H9 (cell line): ENCODE results near the gene A2ML1. TPM values are rescaled to one million over a fixed set of nuclear protein-coding genes. Genes with fewer than 3 reads are reported as not detected.

Source experiments
- DNase-seq: peaks from one replicate; pipeline ENCODE4 v3.0.0-alpha.2; 2017
- H2AFZ ChIP-seq: one replicate; pipeline ENCODE4 v1.6.1; 2013; ENCODE audit warnings: mild to moderate bottlenecking, low read length, control low read depth, moderate library complexity
- H2AK5ac ChIP-seq: 2 replicates; pipeline ENCODE4 v1.6.1; 2013; ENCODE audit warnings: low read length, control low read depth, mixed read lengths; ENCODE audit not compliant: insufficient read length
- H2BK120ac ChIP-seq: one replicate; pipeline ENCODE4 v1.6.1; 2013; ENCODE audit warnings: low read depth, mild to moderate bottlenecking, low read length, control low read depth, inconsistent platforms; ENCODE audit not compliant: poor library complexity, severe bottlenecking
- H2BK12ac ChIP-seq: 2 replicates; pipeline ENCODE4 v1.6.1; 2013; ENCODE audit warnings: low read length, control low read depth, mixed read lengths, low read depth; ENCODE audit not compliant: insufficient read length
- H2BK15ac ChIP-seq: 2 replicates; pipeline ENCODE4 v1.6.1; 2013; ENCODE audit warnings: low read depth, low read length, control low read depth
- H2BK20ac ChIP-seq: one replicate; pipeline ENCODE4 v1.6.1; 2013; ENCODE audit warnings: low read depth, mild to moderate bottlenecking, low read length, control low read depth, inconsistent platforms; ENCODE audit not compliant: poor library complexity, severe bottlenecking
- H2BK5ac ChIP-seq: 2 replicates; pipeline ENCODE4 v1.6.1; 2013; ENCODE audit warnings: low read length, control low read depth, mixed read lengths; ENCODE audit not compliant: insufficient read length
- H3K14ac ChIP-seq: 2 replicates; pipeline ENCODE4 v1.6.1; 2013; ENCODE audit warnings: low read length, control low read depth; ENCODE audit not compliant: insufficient read depth
- H3K18ac ChIP-seq: 2 replicates; pipeline ENCODE4 v1.6.1; 2013; ENCODE audit warnings: low read depth, mild to moderate bottlenecking, mixed read lengths, low read length, control low read depth; ENCODE audit not compliant: insufficient read length
- H3K23ac ChIP-seq: 2 replicates; pipeline ENCODE4 v1.6.1; 2013; ENCODE audit warnings: low read length, control low read depth, mixed read lengths, low read depth; ENCODE audit not compliant: insufficient read length
- H3K23me2 ChIP-seq: 2 replicates; pipeline ENCODE4 v1.6.1; 2013; ENCODE audit warnings: low read depth, mild to moderate bottlenecking, mixed read lengths, low read length, control low read depth; ENCODE audit not compliant: insufficient read length, poor library complexity, severe bottlenecking
- H3K27ac ChIP-seq: 2 replicates; pipeline ENCODE4 v1.5.1; 2013; ENCODE audit warnings: low read length, control low read depth, mixed read lengths, low read depth; ENCODE audit not compliant: insufficient read length
- H3K27me3 ChIP-seq: 2 replicates; pipeline ENCODE4 v1.6.1; 2013; ENCODE audit warnings: low read length, control low read depth, inconsistent platforms; ENCODE audit not compliant: insufficient read depth
- H3K4ac ChIP-seq: 2 replicates; pipeline ENCODE4 v1.6.1; 2013; ENCODE audit warnings: low read depth, mild to moderate bottlenecking, control low read depth, inconsistent platforms, low read length, moderate library complexity
- H3K4me1 ChIP-seq: 2 replicates; pipeline ENCODE4 v1.6.1; 2013; ENCODE audit warnings: low read length, control low read depth, inconsistent platforms; ENCODE audit not compliant: insufficient read depth
- H3K4me2 ChIP-seq: 2 replicates; pipeline ENCODE4 v1.6.1; 2013; ENCODE audit warnings: low read length, control low read depth, mixed read lengths; ENCODE audit not compliant: insufficient read length, insufficient read depth
- H3K56ac ChIP-seq: 2 replicates; pipeline ENCODE4 v1.6.1; 2013; ENCODE audit warnings: low read depth, mild to moderate bottlenecking, mixed read lengths, low read length, control low read depth; ENCODE audit not compliant: insufficient read length
- H3K79me1 ChIP-seq: 2 replicates; pipeline ENCODE4 v1.6.1; 2013; ENCODE audit warnings: low read depth, mild to moderate bottlenecking, moderate library complexity, low read length, control low read depth, inconsistent platforms; ENCODE audit not compliant: insufficient read depth, poor library complexity, severe bottlenecking
- H3K79me2 ChIP-seq: 2 replicates; pipeline ENCODE4 v1.6.1; 2013; ENCODE audit warnings: low read length, control low read depth, inconsistent platforms; ENCODE audit not compliant: insufficient read depth
- H3K9ac ChIP-seq: 2 replicates; pipeline ENCODE4 v1.6.1; 2013; ENCODE audit warnings: low read length, control low read depth, mixed read lengths; ENCODE audit not compliant: insufficient read length; ENCODE audit errors: extremely low read depth
- H3K9me3 ChIP-seq: one replicate; pipeline ENCODE4 v1.6.1; 2013; ENCODE audit warnings: low read depth, low read length, inconsistent platforms; ENCODE audit not compliant: control insufficient read depth
- H3T11ph ChIP-seq: one replicate; pipeline ENCODE4 v1.6.1; 2013; ENCODE audit warnings: mild to moderate bottlenecking, low read length, control low read depth, inconsistent platforms
- H4K20me1 ChIP-seq: one replicate; pipeline ENCODE4 v1.6.1; 2013; ENCODE audit not compliant: control insufficient read depth, insufficient read length, insufficient read depth
- H4K5ac ChIP-seq: 2 replicates; pipeline ENCODE4 v1.6.1; 2013; ENCODE audit warnings: low read depth, mild to moderate bottlenecking, mixed read lengths, low read length, control low read depth; ENCODE audit not compliant: insufficient read length
- H4K8ac ChIP-seq: replicated peaks from 2 replicates; pipeline ENCODE4 v1.6.1; 2013; ENCODE audit warnings: low read length, control low read depth, mixed read lengths, low read depth; ENCODE audit not compliant: insufficient read length
- H4K91ac ChIP-seq: 2 replicates; pipeline ENCODE4 v1.6.1; 2013; ENCODE audit warnings: low read depth, mild to moderate bottlenecking, moderate library complexity, mixed read lengths, low read length, control low read depth; ENCODE audit not compliant: insufficient read length
- H3K27ac Mint-ChIP-seq, 3 experiments: 2 replicates in 2 of 3; 3 replicates in 1 of 3; pipeline ENCODE4 v1.8.0; 2020 to 2021; ENCODE audit warnings: mixed read lengths in 3 of 3, mild to moderate bottlenecking in 1 of 3, moderate library complexity in 1 of 3
- H3K27me3 Mint-ChIP-seq: 2 replicates; pipeline ENCODE4 v1.8.0; 2021; ENCODE audit warnings: low read depth, mild to moderate bottlenecking, moderate library complexity, mixed read lengths
- H3K36me3 Mint-ChIP-seq, 3 experiments: 2 replicates in 2 of 3; 3 replicates in 1 of 3; pipeline ENCODE4 v1.8.0; 2020 to 2021; ENCODE audit warnings: low read depth in 3 of 3, mixed read lengths in 3 of 3; ENCODE audit not compliant: insufficient read depth in 1 of 3
- H3K4me1 Mint-ChIP-seq, 2 experiments: 2 replicates each; pipeline ENCODE4 v1.8.0; 2020; ENCODE audit warnings: mixed read lengths in 2 of 2
- H3K4me3 Mint-ChIP-seq, 2 experiments: 2 replicates in 1 of 2; 3 replicates in 1 of 2; pipeline ENCODE4 v1.8.0; 2020 to 2021; ENCODE audit warnings: mild to moderate bottlenecking in 2 of 2, mixed read lengths in 2 of 2, moderate library complexity in 1 of 2
- H3K9me3 Mint-ChIP-seq, 2 experiments: 2 replicates in 1 of 2; 3 replicates in 1 of 2; pipeline ENCODE4 v1.8.0; 2020; ENCODE audit warnings: mild to moderate bottlenecking in 2 of 2, mixed read lengths in 2 of 2, moderate library complexity in 1 of 2
- WGBS: extraction: QIAGEN DNeasy Blood & Tissue Kit; methylation state at CpG from one replicate; pipeline ENCODE4 v1.1.7; 2013; ENCODE audit warnings: missing lambda C conversion rate, low lambda C conversion rate, mixed read lengths; ENCODE audit not compliant: insufficient read length; ENCODE audit errors: extremely low coverage; 5-methylcytosine and 5-hydroxymethylcytosine counted together
- total RNA-seq: library from RNA; stranded (reverse); gene quantifications from 2 replicates; pipeline ENCODE4 v1.2.1, GENCODE V29; 2021
- TF ChIP-seq, protein P1 (sequence below): fragments of 200-600 bp; sonication (generic); conservative IDR thresholded peaks from 3 replicates; pipeline ENCODE4 v1.8.0; 2021; ENCODE audit warnings: antibody characterized with exemption, mild to moderate bottlenecking

The A2ML1 gene
- total RNA-seq, 1 experiment from 2014 or later: 2.8 TPM

DNA sequence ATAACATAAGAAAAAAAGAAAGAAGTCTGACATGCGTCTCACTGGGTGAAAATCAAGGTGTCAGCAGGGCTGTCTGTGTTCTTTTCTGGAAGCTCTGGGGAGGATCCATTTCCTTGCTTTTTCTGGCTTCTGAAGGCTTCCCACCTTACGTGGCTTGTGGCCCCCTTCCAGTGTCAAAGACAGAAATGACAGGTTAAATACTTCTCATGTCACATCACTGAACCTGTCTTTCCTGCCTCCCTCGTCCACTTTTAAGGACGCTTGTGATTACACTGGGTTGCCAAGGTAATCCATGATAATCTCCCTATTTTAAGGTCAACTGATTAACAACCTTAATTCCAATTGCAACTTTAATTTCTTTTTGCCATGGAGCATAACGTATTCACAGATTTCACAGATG lies 87.3 kb downstream of the A2ML1 start:
- Histone ChIP-seq H4K20me1 (no peaks in the 10 kb centered on the region), H3K79me2 (peaks cover under 1% of the 10 kb centered on the region; the same call in 1 of the 2 replicates), H4K5ac (no peak overlapping the region), H2BK120ac (no peak overlapping the region), H2BK20ac (no peak overlapping the region), H3K56ac (no peak overlapping the region), H4K8ac (no peak overlapping the region), H2BK12ac (no peak overlapping the region), H3T11ph (no peak overlapping the region), H3K23me2 (peaks cover 3% of the 10 kb centered on the region), H2BK15ac (no peak overlapping the region), H2BK5ac (no peak overlapping the region), H3K79me1 (no peaks in the 10 kb centered on the region), H2AFZ (no peak overlapping the region), H3K4me2 (no peak overlapping the region), H3K18ac (no peak overlapping the region), H3K4me1 (peaks cover 2% of the 10 kb centered on the region; the same call in 1 of the 2 replicates), H2AK5ac (no peak overlapping the region), H3K27me3 (no peaks in the 10 kb centered on the region), H3K4ac (no peak overlapping the region; the same call in 1 of the 2 replicates), H3K23ac (no peak overlapping the region), H3K14ac (no peak overlapping the region), H3K9ac (no peak overlapping the region), H3K27ac (peak overlapping the region; percentile 98), H3K9me3 (no peaks in the 10 kb centered on the region), H4K91ac (no peak overlapping the region)
- TF ChIP-seq, protein P1, sequence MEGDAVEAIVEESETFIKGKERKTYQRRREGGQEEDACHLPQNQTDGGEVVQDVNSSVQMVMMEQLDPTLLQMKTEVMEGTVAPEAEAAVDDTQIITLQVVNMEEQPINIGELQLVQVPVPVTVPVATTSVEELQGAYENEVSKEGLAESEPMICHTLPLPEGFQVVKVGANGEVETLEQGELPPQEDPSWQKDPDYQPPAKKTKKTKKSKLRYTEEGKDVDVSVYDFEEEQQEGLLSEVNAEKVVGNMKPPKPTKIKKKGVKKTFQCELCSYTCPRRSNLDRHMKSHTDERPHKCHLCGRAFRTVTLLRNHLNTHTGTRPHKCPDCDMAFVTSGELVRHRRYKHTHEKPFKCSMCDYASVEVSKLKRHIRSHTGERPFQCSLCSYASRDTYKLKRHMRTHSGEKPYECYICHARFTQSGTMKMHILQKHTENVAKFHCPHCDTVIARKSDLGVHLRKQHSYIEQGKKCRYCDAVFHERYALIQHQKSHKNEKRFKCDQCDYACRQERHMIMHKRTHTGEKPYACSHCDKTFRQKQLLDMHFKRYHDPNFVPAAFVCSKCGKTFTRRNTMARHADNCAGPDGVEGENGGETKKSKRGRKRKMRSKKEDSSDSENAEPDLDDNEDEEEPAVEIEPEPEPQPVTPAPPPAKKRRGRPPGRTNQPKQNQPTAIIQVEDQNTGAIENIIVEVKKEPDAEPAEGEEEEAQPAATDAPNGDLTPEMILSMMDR: no peak
- H3K27me3 Mint-ChIP-seq: no peaks in the 10 kb centered on the region
- no peaks in the 10 kb centered on the region; a peak in 1 of 7 replicates for H3K36me3 Mint-ChIP-seq
- peaks cover 0 to 3% of the 10 kb centered on the region in 2 experiments; a peak in 1 of 5 replicates for H3K9me3 Mint-ChIP-seq
- peaks cover 68 to 69% of the 10 kb centered on the region in 2 experiments for H3K4me1 Mint-ChIP-seq
- peak overlapping the region; percentile 94 to 100 (median 100) for H3K27ac Mint-ChIP-seq
- no peak for DNase-seq
- no peak overlapping the region for H3K4me3 Mint-ChIP-seq
- no CpG with 5 or more reads among the region's 5 CpGs for WGBS
